GM12878 (cell line): Measurements from ENCODE around the gene MYO1H. TPM values are rescaled to one million over a fixed set of nuclear protein-coding genes. Genes with fewer than 3 reads are reported as not detected.

Experiments used
- ATAC-seq: fragments of 200-7000 bp; cut with Tn5 transposase; 3 replicates; pipeline ENCODE4 v1.9.1; 2020; ENCODE audit warnings: mild to moderate bottlenecking, moderate library complexity
- BruUV-seq: library from RNA; stranded (reverse); fragments of 400-500 nt; replicated peaks from 2 replicates; lab custom pipeline; 2021; lab: Mats Ljungman, UMichigan
- CTCF ChIA-PET: fragments of 300-600 bp; sonication (Branson Sonifier 250); formaldehyde crosslinking; extraction: SDS; loops from one replicate; lab custom pipeline; 2021; ENCODE audit warnings: inconsistent platforms; lab: Yijun Ruan, JAX
- POLR2A ChIA-PET: fragments of 350-600 bp; formaldehyde crosslinking; extraction: SDS; loops from one replicate; lab custom pipeline; 2021; ENCODE audit warnings: inconsistent platforms; lab: Charles Lee
- RAD21 ChIA-PET: fragments of 300-600 bp; sonication (Branson Sonifier 250); formaldehyde crosslinking; loops from one replicate; lab custom pipeline; 2023; ENCODE audit warnings: antibody characterized with exemption; ENCODE audit not compliant: unreplicated experiment; lab: Charles Lee
- SMC1A ChIA-PET: fragments of 300-600 bp; sonication (Branson Sonifier 250); formaldehyde crosslinking; loops from one replicate; lab custom pipeline; 2023; ENCODE audit not compliant: unreplicated experiment, uncharacterized antibody; lab: Charles Lee
- DNase-seq: peaks from one replicate; pipeline ENCODE4 v3.0.0-alpha.2; 2011; ENCODE audit warnings: low read depth, low spot score
- FAIRE-seq: peaks from 3 replicates; lab custom pipeline; 2011; peaks lifted over from hg19 to GRCh38; lab: Jason Lieb, UNC
- H2AFZ ChIP-seq: 2 replicates; pipeline ENCODE4 v1.6.0; 2011; ENCODE audit warnings: low read depth, low read length, control low read depth; ENCODE audit not compliant: control insufficient read depth
- H3K27ac ChIP-seq: 2 replicates; pipeline ENCODE4 v1.5.1; 2011; ENCODE audit warnings: control low read depth; ENCODE audit not compliant: control insufficient read depth, insufficient read depth
- H3K27me3 ChIP-seq, 2 experiments: replicated peaks in 1 of 2; 2 replicates each; pipeline versions ENCODE4 v1.6.0 to v1.6.1; 2011; ENCODE audit warnings: low read length in 1 of 2; ENCODE audit not compliant: control insufficient read depth in 2 of 2, insufficient read depth in 2 of 2
- H3K36me3 ChIP-seq, 2 experiments: 2 replicates each; pipeline ENCODE4 v1.5.1; 2011; ENCODE audit warnings: low read length in 1 of 2; ENCODE audit not compliant: control insufficient read depth in 2 of 2, insufficient read depth in 2 of 2
- H3K4me1 ChIP-seq: 2 replicates; pipeline ENCODE4 v1.6.1; 2011; ENCODE audit warnings: mild to moderate bottlenecking, low read length, moderate library complexity, mixed read lengths; ENCODE audit not compliant: control insufficient read depth, insufficient read depth
- H3K4me2 ChIP-seq: 2 replicates; pipeline ENCODE4 v1.6.0; 2011; ENCODE audit warnings: control low read depth; ENCODE audit not compliant: control insufficient read depth, insufficient read depth
- H3K4me3 ChIP-seq: fragments of 200-600 bp; sonication (generic); 2 replicates; pipeline ENCODE4 v1.5.1; 2016
- H3K79me2 ChIP-seq: 2 replicates; pipeline ENCODE4 v1.6.0; 2011; ENCODE audit warnings: low read length; ENCODE audit not compliant: control insufficient read depth, insufficient read depth
- H3K9ac ChIP-seq: 2 replicates; pipeline ENCODE4 v1.8.0; 2011; ENCODE audit warnings: low read length, control low read depth, mixed read lengths; ENCODE audit not compliant: control insufficient read depth, insufficient read depth
- H3K9me3 ChIP-seq: replicated peaks from 3 replicates; pipeline ENCODE4 v1.5.1; 2011; ENCODE audit warnings: mild to moderate bottlenecking, low read length; ENCODE audit not compliant: control insufficient read depth, insufficient read depth
- H4K20me1 ChIP-seq: 2 replicates; pipeline ENCODE4 v1.6.0; 2011; ENCODE audit not compliant: control insufficient read depth, insufficient read depth
- EGR1 ChIP-seq, 2 experiments: IDR thresholded peaks; 1 replicate in 1 of 2; 2 replicates in 1 of 2; pipeline ENCODE4 v1.6.1; 2011 to 2012; ENCODE audit warnings: low read depth in 2 of 2, low read length in 2 of 2, borderline replicate concordance in 1 of 2, mild to moderate bottlenecking in 1 of 2, moderate library complexity in 1 of 2
- HDAC6 ChIP-seq: fragments of 200-600 bp; sonication (generic); IDR thresholded peaks from one replicate; pipeline ENCODE4 v1.8.0; 2017; ENCODE audit warnings: antibody characterized with exemption; ENCODE audit not compliant: unreplicated experiment
- MEF2B ChIP-seq: fragments of 450-650 bp; IDR thresholded peaks from 2 replicates; pipeline ENCODE4 v1.6.1; 2018; ENCODE audit warnings: mild to moderate bottlenecking, moderate library complexity; ENCODE audit not compliant: partially characterized antibody, poor library complexity, severe bottlenecking
- NFXL1 ChIP-seq: fragments of 450-650 bp; IDR thresholded peaks from 2 replicates; pipeline ENCODE4 v1.6.1; 2017; ENCODE audit warnings: antibody characterized with exemption, mild to moderate bottlenecking, borderline replicate concordance
- SMC3 ChIP-seq: IDR thresholded peaks from 2 replicates; pipeline ENCODE4 v1.6.1; 2011; ENCODE audit warnings: low read length, improper control_type of control experiment, borderline replicate concordance
- SREBF1 ChIP-seq: IDR thresholded peaks from 2 replicates; pipeline ENCODE4 v1.6.1; 2012; ENCODE audit warnings: mild to moderate bottlenecking, low read length
- STAT1 ChIP-seq: fragments of 450-650 bp; conservative IDR thresholded peaks from 2 replicates; pipeline ENCODE4 v1.6.1; 2014; ENCODE audit warnings: antibody characterized with exemption, mild to moderate bottlenecking
- WGBS: methylation state at CpG from one replicate; pipeline ENCODE4 v1.1.6; 2016; ENCODE audit warnings: low lambda C conversion rate; ENCODE audit not compliant: insufficient replicate concordance, insufficient coverage; ENCODE audit errors: missing lambda C conversion rate; 5-methylcytosine and 5-hydroxymethylcytosine counted together
- in situ Hi-C: fragments of 300-500 bp; cut with MboI; formaldehyde crosslinking; loops from 9 replicates; pipeline ENCODE4 v1.14.3; 2018; ENCODE audit warnings: mixed read lengths
- intact Hi-C: fragments of 100-400 bp; cut with micrococcal nuclease; formaldehyde crosslinking; loops from one replicate; pipeline ENCODE4 v1.14.2; 2022; ENCODE audit not compliant: unreplicated experiment
- polyA plus RNA-seq, 11 experiments: library from polyadenylated mRNA; depleted of rRNA in 4 of 11; unstranded in 6 of 11; stranded (reverse) in 5 of 11; fragments of >200 nt; fragmentation: Nextera tagmentation in 4 of 11; fragmentation: Illumina TruSeq in 1 of 11; extraction: Ambion mirVana in 4 of 11; extraction: Trizol in 1 of 11; gene quantifications; 1 replicate in 1 of 11; 2 replicates in 10 of 11; pipeline versions ENCODE4 v1.2.1 to v1.2.3, GENCODE V29; 2011 to 2016; ENCODE audit warnings: inconsistent platforms in 2 of 11, missing spikeins in 2 of 11, low read depth in 1 of 11
- total RNA-seq, 4 experiments: library from RNA; depleted of rRNA in 3 of 4; stranded (reverse); fragments of >200 nt in 3 of 4; fragmentation: Illumina TruSeq in 1 of 4; extraction: Trizol in 1 of 4; gene quantifications; 2 replicates each; pipeline versions ENCODE4 v1.2.1 to v1.2.3, GENCODE V29; 2013 to 2021
- TF ChIP-seq, protein P1 (sequence below): fragments of 450-650 bp; IDR thresholded peaks from 2 replicates; pipeline ENCODE4 v1.6.1; 2017; ENCODE audit warnings: mild to moderate bottlenecking, low read depth, inconsistent platforms; ENCODE audit not compliant: poor library complexity, severe bottlenecking
- TF ChIP-seq, protein P2 (sequence below): IDR thresholded peaks from 2 replicates; pipeline ENCODE4 v1.6.1; 2012; ENCODE audit warnings: improper control_type of control experiment, low read depth, low read length; ENCODE audit not compliant: insufficient replicate concordance
- TF ChIP-seq, protein P3 (sequence below): IDR thresholded peaks from 2 replicates; pipeline ENCODE4 v1.6.1; 2011; ENCODE audit warnings: borderline replicate concordance, low read depth, mild to moderate bottlenecking, moderate library complexity, low read length; ENCODE audit not compliant: insufficient read depth, poor library complexity, severe bottlenecking
- TF ChIP-seq, protein P4 (sequence below): IDR thresholded peaks from 2 replicates; pipeline ENCODE4 v1.6.1; 2011; ENCODE audit warnings: low read depth, mild to moderate bottlenecking, low read length, moderate library complexity, borderline replicate concordance; ENCODE audit errors: extremely low read depth

The MYO1H gene
- total and polyA plus RNA-seq, 10 of the 15 experiments (the other 5 are each of a cell fraction or from before 2014, with no cell fraction given): 0.05 TPM; not detected in 9

DNA sequence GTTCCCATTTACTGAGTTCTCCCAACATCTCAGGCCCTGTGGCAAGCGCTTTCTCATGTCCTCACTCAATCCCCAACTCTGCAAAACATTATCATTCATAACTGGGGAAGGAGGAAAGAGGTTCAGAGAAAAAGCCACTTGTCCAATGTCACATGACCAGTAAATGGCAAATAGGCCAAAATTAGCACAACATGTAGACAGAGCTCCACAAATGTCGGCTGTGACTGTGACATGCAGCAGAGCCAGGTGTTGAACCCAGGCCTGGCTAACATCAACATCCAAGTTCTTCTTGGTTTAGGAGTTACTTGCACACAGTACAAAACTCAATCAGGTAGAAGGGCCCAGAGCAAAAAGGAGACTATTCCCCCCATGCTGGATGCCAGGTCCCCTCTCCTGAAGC is 118.6 kb downstream of the MYO1H start (continued):
- TF ChIP-seq, protein P1, sequence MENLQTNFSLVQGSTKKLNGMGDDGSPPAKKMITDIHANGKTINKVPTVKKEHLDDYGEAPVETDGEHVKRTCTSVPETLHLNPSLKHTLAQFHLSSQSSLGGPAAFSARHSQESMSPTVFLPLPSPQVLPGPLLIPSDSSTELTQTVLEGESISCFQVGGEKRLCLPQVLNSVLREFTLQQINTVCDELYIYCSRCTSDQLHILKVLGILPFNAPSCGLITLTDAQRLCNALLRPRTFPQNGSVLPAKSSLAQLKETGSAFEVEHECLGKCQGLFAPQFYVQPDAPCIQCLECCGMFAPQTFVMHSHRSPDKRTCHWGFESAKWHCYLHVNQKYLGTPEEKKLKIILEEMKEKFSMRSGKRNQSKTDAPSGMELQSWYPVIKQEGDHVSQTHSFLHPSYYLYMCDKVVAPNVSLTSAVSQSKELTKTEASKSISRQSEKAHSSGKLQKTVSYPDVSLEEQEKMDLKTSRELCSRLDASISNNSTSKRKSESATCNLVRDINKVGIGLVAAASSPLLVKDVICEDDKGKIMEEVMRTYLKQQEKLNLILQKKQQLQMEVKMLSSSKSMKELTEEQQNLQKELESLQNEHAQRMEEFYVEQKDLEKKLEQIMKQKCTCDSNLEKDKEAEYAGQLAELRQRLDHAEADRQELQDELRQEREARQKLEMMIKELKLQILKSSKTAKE: no peak
- TF ChIP-seq, protein P2, sequence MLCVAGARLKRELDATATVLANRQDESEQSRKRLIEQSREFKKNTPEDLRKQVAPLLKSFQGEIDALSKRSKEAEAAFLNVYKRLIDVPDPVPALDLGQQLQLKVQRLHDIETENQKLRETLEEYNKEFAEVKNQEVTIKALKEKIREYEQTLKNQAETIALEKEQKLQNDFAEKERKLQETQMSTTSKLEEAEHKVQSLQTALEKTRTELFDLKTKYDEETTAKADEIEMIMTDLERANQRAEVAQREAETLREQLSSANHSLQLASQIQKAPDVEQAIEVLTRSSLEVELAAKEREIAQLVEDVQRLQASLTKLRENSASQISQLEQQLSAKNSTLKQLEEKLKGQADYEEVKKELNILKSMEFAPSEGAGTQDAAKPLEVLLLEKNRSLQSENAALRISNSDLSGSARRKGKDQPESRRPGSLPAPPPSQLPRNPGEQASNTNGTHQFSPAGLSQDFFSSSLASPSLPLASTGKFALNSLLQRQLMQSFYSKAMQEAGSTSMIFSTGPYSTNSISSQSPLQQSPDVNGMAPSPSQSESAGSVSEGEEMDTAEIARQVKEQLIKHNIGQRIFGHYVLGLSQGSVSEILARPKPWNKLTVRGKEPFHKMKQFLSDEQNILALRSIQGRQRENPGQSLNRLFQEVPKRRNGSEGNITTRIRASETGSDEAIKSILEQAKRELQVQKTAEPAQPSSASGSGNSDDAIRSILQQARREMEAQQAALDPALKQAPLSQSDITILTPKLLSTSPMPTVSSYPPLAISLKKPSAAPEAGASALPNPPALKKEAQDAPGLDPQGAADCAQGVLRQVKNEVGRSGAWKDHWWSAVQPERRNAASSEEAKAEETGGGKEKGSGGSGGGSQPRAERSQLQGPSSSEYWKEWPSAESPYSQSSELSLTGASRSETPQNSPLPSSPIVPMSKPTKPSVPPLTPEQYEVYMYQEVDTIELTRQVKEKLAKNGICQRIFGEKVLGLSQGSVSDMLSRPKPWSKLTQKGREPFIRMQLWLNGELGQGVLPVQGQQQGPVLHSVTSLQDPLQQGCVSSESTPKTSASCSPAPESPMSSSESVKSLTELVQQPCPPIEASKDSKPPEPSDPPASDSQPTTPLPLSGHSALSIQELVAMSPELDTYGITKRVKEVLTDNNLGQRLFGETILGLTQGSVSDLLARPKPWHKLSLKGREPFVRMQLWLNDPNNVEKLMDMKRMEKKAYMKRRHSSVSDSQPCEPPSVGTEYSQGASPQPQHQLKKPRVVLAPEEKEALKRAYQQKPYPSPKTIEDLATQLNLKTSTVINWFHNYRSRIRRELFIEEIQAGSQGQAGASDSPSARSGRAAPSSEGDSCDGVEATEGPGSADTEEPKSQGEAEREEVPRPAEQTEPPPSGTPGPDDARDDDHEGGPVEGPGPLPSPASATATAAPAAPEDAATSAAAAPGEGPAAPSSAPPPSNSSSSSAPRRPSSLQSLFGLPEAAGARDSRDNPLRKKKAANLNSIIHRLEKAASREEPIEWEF: no peak
- TF ChIP-seq SREBF1: no peak
- TF ChIP-seq STAT1: no peak
- TF ChIP-seq, all 136 proteins: peak for 0

DNA sequence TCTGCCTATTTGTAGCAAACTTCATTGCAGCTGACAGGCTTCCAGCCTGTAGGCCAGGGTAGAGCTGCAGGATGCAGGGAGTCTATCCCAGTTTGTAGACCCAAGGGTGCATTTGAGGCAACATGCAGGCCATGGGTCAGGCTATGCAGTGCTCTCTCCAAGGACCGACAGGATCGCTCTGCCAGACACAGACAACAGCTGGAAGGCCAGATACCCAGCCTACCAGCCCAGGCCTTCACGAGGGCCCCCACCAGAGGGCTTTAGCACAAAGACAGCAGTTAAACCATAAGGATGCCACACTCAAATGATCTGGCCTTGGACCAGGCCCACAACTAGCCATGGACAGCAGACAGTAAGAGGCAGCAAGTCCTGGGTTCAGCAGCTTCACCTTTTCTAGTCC is 119.1 kb downstream of the MYO1H start:
- RAD21 ChIA-PET: no interaction called here
- FAIRE-seq (no peak), ATAC-seq (no peak), DNase-seq (no peak)
- H3K79me2 ChIP-seq: no peaks in the 10 kb centered on the region; the same call in 1 of the 2 replicates
- BruUV-seq: no TSS peak
- POLR2A ChIA-PET: no interaction called here
- peaks cover 10 to 13% of the 10 kb centered on the region in 2 experiments for H3K36me3 ChIP-seq
- no peak overlapping the region for H3K4me3 ChIP-seq
- no peaks in the 10 kb centered on the region for H4K20me1 ChIP-seq
- SMC1A ChIA-PET: no interaction called here
- no peak overlapping the region for H3K27ac ChIP-seq
- no peaks in the 10 kb centered on the region for H3K9me3 ChIP-seq
- no peak overlapping the region for H3K4me2 ChIP-seq
- H2AFZ ChIP-seq: no peak overlapping the region
- 73% methylated on average over 3 of the region's 3 CpGs for WGBS
- CTCF ChIA-PET: interaction anchor here (0.5 kb wide), 1 partner anchor 24 kb away, joined by 3 read pairs; no protein-coding TSS in a partner anchor
- intact Hi-C loops: no loop called here
- no peaks in the 10 kb centered on the region for H3K27me3 ChIP-seq
- H3K9ac ChIP-seq: no peak overlapping the region
- in situ Hi-C loops: no loop called here
- no peaks in the 10 kb centered on the region for H3K4me1 ChIP-seq
- TF ChIP-seq HDAC6: no peak
- TF ChIP-seq NFXL1: no peak
- TF ChIP-seq, protein P3, sequence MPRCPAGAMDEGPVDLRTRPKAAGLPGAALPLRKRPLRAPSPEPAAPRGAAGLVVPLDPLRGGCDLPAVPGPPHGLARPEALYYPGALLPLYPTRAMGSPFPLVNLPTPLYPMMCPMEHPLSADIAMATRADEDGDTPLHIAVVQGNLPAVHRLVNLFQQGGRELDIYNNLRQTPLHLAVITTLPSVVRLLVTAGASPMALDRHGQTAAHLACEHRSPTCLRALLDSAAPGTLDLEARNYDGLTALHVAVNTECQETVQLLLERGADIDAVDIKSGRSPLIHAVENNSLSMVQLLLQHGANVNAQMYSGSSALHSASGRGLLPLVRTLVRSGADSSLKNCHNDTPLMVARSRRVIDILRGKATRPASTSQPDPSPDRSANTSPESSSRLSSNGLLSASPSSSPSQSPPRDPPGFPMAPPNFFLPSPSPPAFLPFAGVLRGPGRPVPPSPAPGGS: no peak
- TF ChIP-seq EGR1 (IDR thresholded peaks at IDR 0.05; ENCODE audit: borderline replicate concordance in 1 of 2, low read depth in 2 of 2, low read length in 2 of 2): no peak
- no peak for TF ChIP-seq SMC3
- TF ChIP-seq, protein P4, sequence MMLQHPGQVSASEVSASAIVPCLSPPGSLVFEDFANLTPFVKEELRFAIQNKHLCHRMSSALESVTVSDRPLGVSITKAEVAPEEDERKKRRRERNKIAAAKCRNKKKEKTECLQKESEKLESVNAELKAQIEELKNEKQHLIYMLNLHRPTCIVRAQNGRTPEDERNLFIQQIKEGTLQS: no peak
- TF ChIP-seq MEF2B: no peak
